HG03064 (cell line): ENCODE measurements around the gene ASIC5.
"Not testable (repeated sequence)": the region's sequence is repeated elsewhere in the genome, so short reads cannot be mapped to it uniquely, and the experiment has no call there.

Source experiments
- ATAC-seq: cut with Tn5 transposase; IDR thresholded peaks from one replicate; pipeline ENCODE4 v1.9.1; 2021; ENCODE audit warnings: low read depth; ENCODE audit not compliant: unreplicated experiment

The ASIC5 gene, protein sequence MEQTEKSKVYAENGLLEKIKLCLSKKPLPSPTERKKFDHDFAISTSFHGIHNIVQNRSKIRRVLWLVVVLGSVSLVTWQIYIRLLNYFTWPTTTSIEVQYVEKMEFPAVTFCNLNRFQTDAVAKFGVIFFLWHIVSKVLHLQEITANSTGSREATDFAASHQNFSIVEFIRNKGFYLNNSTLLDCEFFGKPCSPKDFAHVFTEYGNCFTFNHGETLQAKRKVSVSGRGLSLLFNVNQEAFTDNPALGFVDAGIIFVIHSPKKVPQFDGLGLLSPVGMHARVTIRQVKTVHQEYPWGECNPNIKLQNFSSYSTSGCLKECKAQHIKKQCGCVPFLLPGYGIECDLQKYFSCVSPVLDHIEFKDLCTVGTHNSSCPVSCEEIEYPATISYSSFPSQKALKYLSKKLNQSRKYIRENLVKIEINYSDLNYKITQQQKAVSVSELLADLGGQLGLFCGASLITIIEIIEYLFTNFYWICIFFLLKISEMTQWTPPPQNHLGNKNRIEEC

GRCh38 chr4:155866177-155866576 is at the start of gene ASIC5:
TSS of gene ASIC5 (minus strand) at chr4:155866277. CDS start at chr4:155866226, 51 bp downstream.
- no peak for ATAC-seq

DNA sequence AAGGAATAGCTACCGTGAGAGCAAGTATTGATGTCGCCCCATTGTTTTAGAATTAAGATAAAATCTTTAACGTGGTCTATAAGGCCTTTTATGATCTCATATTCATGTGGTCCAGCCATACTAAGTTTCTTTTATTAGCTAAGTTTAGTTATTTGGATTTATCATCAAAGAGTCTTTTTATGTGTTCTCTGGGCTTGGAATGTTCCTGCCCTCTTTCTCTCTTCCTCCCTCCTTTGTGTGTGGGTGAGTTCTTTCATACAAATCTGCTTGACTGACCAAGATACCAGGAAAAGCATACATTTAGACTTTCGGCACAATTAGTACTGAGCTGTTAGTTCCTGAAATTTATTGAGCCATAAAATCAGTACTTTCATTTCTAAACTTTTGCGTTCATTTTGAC is 48.7 kb upstream of the ASIC5 start:
- no peak for ATAC-seq

DNA sequence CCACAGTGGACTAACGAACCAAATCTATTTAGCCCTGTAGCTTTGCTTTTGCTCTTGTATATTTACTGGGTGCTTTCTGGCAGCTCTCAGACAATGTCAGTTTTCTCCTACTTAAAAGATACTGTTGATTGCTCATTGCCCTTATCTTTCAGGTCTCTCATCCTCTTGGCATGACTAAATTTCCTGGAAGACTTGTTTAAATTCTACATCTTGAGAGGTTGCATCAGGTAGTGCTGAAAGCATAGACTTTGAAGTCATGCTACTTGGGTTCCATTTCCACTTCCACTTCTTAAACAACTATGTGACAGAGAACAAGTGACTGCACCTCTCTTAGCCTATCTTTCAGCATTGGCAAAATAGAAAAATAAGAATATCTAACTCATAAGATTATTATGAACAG is 45.8 kb upstream of the ASIC5 start:
- ATAC-seq: no peak

DNA sequence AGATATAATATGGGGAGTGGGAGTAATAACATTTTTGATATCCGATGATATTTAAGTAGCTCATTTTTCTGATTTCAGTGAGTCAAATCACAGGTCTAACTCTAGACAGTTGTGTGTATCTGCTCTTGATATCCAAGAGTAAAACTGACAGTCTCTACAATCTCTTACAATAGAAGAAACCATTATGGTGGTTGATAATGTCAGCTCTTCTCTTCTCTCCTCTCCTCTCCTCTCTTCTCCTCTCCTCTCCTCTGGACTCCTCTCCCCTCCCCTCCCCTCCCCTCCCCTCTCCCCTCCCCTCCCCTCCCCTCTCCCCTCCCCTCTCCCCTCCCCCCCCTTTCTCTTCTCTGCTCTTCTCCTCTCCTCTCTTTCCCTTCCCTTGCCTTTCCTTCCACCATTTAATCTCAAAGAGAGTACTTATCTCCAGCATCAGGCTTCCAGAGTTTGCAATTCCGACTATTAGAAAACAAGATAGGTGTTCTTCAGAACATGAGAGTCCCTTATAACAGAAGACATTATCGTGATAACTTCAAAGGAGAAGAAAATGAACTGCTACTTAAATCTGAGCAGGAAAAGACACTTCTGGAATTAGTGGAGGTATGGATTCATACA is 43.6 kb upstream of the ASIC5 start:
- no peak for ATAC-seq

DNA sequence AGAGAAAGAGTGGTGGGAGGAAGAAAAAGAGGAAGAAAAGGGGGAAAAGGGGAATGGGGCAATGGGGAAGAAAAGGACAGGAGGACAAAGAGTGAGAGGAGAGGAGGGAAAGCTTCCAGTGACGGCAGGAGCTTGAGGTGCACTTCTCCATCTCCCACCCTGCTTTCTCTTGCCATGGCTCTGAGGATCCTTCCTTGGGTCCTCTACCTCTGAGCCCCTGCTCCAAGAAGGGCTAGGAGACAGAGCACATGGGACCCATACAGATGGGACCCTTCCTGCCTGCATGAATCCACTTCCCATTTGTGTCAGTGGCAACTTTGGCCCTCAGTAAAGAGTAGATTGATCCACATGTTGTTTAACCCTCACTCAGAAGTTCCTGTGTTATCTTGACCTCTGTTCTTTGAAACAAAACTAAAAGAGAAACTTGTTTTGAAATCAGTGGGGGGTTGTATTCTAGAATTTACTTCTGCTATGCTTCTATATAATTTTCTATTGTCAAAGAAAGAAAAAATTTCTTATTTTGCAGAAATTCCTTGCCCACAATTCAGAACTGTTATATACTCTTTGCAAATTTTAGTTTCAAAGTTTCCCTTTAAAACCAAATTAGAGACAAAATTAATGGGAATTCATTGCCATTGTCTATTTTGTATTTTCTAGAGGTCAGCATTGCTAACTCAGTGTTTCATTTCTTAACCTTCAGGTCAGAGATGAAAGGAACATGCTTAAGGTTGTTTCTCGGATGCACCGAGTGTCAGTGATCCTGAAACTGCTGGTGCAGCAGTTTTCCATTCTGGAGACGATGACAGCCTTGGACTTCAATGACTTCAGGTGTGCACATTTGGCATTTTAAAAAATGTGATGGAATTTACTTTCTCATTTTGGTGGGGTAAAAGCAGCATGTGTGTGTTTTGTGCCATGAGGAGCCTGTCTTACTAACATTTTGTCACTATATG is 42.4 kb upstream of the ASIC5 start:
- no peak for ATAC-seq

- ATAC-seq: no peak
Measured at GRCh38 chr4:155907556-155907955, 41.5 kb upstream of the ASIC5 start.

DNA sequence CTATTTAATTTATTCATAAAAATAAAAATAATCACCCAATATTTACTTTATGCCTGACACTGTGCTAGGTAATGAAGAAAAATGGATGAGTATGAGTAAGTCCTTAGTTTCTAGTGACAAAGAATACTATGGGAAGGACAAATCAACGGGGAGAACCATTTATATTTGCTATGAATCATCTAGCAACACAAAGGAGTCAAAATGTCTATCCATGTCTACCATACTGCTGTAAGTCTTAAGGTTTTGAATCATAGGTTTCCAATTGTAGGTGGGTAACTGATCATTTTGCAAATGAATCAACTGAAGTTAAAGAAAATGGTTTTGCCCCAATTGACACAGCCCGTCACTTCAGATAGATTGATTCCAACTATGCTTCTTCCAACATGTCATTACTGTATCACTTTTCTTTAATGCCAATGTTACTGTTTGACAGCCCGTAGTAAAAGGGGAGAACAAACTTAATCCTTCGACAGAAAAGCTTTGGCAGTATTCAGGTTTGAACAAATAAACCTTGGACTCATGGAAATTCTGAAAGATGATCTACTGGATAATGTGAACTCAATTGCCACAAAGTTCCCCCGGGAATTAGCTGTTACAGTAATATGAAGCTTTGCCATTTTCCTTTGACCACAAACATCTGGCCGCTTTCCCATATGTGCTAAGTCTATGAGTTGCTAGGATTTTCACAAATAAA is 40.6 kb upstream of the ASIC5 start:
- ATAC-seq: no peak

GRCh38 chr4:155904331-155904730 is 38.3 kb upstream of the ASIC5 start:
- ATAC-seq: no peak

- ATAC-seq: no peak
Measured at GRCh38 chr4:155903453-155903852, 37.4 kb upstream of the ASIC5 start, which contains the start of gene TDO2. TSS of gene TDO2 (plus strand) at chr4:155903696. CDS start at chr4:155903759, 63 bp downstream.

DNA sequence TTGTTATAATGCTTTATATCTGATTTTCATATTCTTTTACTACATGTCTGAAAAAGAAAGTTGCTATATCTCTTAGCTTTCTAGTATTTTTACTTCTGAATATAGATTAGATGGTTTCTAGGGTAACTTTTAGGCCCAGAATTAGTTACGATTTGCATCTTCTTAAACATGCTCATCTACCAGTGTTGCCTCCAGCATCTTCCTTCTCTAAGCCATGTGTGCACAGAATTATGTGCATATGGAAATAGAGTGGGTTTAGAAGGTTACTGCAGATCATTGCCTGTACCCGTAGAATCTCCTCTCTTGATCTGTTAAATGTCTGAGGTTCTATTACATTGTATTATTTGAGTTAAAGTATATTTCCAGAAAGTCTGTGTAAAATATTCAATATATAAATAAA is 34.9 kb upstream of the ASIC5 start:
- ATAC-seq: no peak

DNA sequence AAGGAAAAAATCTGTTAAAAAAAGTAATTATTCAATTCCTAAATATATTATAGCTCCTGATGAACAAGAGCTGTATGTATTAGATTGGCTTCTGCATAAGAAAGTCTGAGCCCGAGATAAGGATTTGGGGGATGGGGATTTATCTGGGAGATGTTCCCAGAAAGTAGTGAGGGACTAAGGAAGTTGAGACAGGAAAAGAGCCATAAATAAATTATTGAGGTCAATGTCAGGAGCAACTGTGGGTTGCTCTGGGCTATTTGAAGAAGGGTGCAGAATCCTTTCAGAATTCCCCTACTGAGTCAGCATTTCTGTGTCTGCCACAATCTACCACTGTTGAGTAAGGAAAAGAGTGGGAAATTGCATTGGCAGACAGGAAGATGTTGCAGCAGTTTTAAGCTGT is 34.3 kb upstream of the ASIC5 start:
- ATAC-seq: no peak

GRCh38 chr4:155899891-155900290 is 33.8 kb upstream of the ASIC5 start:
- no peak for ATAC-seq

DNA sequence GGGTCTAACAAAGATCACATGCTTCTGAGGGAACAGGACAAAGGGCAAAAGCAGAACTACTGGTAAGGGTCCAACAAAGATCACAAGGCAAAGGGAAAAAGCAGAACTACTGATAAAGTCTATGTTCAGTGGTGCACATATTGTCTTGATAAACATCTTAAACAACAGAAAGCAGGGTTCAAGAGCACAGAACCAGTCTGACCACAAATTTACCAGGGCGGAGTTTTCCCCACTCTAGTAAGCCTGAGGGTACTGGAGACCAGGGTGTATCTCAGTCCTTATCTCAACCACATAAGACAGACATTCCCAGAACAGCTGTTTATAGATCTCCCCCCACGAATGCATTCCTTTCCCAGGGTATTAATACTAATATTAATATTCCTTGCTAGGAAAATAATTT is 32.3 kb upstream of the ASIC5 start:
- ATAC-seq: not testable (repeated sequence)

GRCh38 chr4:155891058-155891457 is 25.0 kb upstream of the ASIC5 start:
- no peak for ATAC-seq

GRCh38 chr4:155889946-155890345 is 23.9 kb upstream of the ASIC5 start:
- ATAC-seq: no peak

GRCh38 chr4:155889031-155889793 is 23.1 kb upstream of the ASIC5 start:
- ATAC-seq: peak; percentile 98

DNA sequence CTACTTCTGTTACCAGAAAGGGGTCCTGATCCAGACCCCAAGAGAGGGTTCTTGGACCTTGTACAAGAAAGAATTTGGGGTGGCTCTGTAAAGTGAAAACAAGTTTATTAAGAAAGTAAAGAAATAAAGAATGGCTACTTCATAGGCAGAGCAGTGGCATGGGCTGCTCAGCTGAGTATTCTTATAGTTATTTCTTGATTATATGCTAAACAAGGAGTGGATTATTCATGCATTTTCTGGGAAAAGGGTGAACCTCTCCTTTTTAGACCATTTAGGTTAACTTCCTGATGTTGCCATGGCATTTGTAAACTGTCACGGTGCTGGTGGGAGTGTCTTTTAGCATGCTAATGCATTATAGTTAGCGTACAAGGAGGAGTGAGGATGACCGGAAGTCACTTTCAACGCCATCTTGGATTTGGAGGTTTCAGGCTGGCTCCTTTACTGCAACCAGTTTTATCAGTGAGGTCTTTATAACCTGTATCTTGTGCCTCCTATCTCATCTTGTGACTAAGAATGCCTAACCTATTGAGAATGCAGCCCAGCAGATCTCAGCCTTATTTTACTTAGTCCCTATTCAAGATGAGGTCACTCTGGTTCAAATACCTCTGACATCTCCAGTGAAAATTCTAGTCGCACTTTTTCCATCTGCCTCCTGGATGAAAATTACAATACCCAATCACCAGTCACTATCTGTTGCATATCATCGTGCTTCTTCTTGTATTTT is 21.9 kb upstream of the ASIC5 start:
- no peak for ATAC-seq

- ATAC-seq: no peak
Measured at GRCh38 chr4:155887045-155887444, 21.0 kb upstream of the ASIC5 start.

GRCh38 chr4:155885666-155886065 is 19.6 kb upstream of the ASIC5 start:
- no peak for ATAC-seq
